AG09319 (cell line): Measurements from ENCODE around the gene NFIX.
A peak's percentile ranks its signal among the peaks of the same experiment; 100 is the strongest.

Source experiments
- DNase-seq: peaks from one replicate; pipeline ENCODE4 v3.0.0-alpha.2; 2010; ENCODE audit warnings: low read depth; ENCODE audit errors: extremely low read depth
- CTCF ChIP-seq: IDR thresholded peaks from 2 replicates; pipeline ENCODE4 v1.5.1; 2011; ENCODE audit warnings: low read depth, mild to moderate bottlenecking, inconsistent platforms, low read length, moderate library complexity

NFIX gene

DNA sequence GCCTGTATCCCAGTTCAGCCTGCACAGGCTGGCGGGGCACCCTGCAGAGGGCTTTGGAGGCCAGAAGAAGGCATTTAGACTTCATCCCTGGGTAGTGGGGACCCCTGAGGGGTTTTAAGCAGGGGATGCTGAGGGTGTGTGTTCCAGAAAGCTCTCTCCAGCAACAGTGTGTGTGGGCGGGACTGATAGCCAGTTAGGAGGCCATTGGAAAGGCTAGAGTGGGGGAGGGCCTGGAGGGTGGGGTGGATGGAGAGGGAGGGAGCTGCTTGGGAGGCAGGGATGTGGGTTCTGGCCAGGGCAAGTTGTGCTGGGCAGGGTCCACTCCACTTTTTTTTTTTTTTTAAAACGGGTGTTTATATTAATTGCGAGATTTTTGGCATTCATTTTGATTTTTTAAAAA is 79.1 kb downstream of the NFIX start:
- TF ChIP-seq CTCF: no peak

DNA sequence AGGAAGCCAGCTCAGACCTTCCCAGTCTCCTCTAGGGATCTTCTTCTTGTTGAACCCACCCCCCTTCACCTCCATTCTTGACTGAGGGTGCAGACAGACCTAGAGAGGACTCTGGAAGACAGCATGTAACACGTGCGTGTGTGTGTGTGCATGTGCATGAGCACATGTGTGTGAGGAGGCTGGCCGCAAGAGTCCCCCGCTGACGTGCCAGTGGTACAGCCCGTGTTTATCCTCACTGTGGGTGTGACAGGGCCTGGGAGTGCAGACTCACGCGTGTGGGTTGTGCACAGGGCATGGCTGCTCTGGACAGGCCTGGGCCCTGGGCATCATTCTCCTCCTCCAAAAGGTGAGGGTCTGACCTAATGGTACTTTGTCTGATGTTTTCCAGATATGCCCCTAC is 81.0 kb downstream of the NFIX start:
- DNase-seq: no peak
- no peak for TF ChIP-seq CTCF

More for the DNA sequence above, 79.1 kb downstream of the NFIX start:
- DNase-seq: no peak

- TF ChIP-seq CTCF: no peak
- DNase-seq: no peak
Measured at GRCh38 chr19:13076787-13077186, 81.5 kb downstream of the NFIX start.

DNA sequence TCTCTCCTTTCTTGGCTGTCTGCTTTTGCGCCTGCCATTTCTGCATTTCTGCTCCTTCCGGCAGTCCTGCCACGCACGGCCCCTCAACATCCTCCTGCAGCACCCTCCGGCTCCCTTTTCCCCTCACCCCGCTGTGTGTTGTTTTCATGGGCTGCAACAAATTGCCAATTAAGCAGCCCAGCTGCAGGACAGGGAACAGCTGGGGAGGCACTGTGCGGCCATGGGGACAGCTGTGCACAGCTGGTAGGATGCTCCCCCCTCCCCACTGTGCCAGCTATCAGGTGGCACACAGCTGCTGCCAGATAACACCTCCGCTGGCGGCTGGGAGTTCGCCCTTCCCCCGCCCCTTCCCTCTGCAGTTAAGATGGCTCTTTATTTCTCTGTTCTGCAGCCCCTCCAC is 82.0 kb downstream of the NFIX start:
- TF ChIP-seq CTCF: no peak
- DNase-seq: no peak

DNA sequence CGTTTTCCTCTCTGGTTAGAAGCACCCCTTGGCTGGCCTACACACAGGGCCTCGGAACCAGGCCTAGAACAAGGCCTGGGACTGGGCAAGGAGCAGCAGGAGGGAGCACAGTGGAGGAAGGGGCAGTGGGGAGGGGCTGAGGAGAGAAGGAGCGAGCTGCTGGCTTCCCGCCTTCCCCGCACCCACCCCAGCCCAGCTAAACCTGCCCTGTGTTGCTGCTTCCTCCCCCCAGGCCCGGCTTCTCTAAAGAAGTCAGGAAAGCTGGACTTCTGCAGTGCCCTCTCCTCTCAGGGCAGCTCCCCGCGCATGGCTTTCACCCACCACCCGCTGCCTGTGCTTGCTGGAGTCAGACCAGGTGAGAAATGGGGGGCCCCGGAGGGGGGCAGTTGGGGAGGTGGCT is 83.1 kb downstream of the NFIX start:
- no peak for DNase-seq
- no peak for TF ChIP-seq CTCF

DNA sequence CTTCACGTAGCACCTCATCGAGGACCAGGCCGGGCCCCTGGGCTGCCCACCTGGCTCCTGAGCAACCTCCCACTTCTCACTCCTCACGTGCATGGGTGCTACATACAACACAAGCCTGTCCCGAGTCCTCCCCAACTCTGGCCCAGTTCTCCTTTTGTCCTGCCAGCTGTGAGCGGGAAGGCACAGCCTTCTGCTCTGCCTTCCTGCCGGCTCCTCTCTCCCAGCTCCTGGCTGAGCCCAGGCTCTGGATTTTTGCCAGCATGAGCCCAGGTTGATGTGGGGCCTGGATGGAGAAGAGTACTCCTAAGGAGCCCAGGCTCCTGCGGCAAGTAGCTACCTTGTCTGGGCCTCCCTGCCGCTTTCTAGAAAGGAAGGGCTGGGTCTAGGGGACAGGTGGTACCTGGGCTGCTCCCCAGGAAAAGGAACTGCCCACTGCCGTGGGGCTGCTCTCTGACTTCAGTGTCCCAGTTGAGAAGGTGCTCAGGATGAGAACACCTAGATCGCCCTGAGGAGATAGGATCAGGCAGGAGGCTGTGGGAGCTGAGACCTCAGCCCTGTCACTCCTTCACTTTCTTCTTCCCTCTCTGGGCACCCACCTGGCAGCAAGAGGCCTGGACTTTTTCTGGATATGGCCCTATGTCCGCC is 83.7 kb downstream of the NFIX start:
- no peak for DNase-seq
- no peak for TF ChIP-seq CTCF

DNA sequence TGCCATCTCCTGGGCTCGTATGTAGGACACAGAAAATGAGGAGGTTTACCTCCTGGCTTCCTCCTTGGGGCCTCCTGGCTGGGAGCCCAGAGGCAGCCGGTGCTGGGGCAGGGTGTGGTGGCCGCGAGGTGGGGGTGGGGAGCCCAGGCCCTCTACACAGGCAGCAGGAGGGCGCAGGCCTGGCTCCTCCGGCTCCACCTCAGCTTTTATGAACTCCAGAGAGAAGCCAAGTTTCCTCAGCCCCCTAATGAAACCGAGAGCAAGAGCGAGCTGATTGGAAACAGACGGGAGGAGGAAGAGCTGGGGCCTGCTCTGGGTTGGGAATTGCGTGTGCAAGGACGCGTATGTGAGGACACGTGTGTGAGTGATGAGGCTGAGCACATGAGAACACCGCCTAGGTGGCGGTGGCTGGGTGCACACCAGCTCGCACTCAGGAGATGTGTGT is 84.3 kb downstream of the NFIX start:
- TF ChIP-seq CTCF: no peak
- DNase-seq: peak; percentile 87
